ENCODE data around the gene NLRP13. TPM values are rescaled to one million over a fixed set of nuclear protein-coding genes. Genes with fewer than 3 reads are reported as not detected.

NLRP13 gene
- total and polyA plus RNA-seq, 2 experiments from 2014 or later, result not detected

DNA sequence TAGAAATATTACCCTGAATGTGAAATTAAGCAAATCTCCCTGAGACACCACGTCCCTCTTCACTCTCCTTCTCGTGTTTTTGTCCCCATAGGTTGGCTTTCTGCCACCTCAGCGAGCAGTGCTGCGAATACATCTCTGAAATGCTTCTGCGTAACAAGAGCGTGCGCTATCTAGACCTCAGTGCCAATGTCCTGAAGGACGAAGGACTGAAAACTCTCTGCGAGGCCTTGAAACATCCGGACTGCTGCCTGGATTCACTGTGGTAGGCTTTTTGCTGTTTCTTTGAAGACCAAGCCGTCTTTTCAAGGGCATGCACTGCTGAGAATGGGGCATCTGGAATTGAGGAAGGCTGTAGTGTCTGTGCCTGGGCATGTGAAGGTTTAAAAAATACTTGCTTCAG, 61.4 kb downstream of the NLRP13 start (continued):
- TF ChIP-seq, protein P1, sequence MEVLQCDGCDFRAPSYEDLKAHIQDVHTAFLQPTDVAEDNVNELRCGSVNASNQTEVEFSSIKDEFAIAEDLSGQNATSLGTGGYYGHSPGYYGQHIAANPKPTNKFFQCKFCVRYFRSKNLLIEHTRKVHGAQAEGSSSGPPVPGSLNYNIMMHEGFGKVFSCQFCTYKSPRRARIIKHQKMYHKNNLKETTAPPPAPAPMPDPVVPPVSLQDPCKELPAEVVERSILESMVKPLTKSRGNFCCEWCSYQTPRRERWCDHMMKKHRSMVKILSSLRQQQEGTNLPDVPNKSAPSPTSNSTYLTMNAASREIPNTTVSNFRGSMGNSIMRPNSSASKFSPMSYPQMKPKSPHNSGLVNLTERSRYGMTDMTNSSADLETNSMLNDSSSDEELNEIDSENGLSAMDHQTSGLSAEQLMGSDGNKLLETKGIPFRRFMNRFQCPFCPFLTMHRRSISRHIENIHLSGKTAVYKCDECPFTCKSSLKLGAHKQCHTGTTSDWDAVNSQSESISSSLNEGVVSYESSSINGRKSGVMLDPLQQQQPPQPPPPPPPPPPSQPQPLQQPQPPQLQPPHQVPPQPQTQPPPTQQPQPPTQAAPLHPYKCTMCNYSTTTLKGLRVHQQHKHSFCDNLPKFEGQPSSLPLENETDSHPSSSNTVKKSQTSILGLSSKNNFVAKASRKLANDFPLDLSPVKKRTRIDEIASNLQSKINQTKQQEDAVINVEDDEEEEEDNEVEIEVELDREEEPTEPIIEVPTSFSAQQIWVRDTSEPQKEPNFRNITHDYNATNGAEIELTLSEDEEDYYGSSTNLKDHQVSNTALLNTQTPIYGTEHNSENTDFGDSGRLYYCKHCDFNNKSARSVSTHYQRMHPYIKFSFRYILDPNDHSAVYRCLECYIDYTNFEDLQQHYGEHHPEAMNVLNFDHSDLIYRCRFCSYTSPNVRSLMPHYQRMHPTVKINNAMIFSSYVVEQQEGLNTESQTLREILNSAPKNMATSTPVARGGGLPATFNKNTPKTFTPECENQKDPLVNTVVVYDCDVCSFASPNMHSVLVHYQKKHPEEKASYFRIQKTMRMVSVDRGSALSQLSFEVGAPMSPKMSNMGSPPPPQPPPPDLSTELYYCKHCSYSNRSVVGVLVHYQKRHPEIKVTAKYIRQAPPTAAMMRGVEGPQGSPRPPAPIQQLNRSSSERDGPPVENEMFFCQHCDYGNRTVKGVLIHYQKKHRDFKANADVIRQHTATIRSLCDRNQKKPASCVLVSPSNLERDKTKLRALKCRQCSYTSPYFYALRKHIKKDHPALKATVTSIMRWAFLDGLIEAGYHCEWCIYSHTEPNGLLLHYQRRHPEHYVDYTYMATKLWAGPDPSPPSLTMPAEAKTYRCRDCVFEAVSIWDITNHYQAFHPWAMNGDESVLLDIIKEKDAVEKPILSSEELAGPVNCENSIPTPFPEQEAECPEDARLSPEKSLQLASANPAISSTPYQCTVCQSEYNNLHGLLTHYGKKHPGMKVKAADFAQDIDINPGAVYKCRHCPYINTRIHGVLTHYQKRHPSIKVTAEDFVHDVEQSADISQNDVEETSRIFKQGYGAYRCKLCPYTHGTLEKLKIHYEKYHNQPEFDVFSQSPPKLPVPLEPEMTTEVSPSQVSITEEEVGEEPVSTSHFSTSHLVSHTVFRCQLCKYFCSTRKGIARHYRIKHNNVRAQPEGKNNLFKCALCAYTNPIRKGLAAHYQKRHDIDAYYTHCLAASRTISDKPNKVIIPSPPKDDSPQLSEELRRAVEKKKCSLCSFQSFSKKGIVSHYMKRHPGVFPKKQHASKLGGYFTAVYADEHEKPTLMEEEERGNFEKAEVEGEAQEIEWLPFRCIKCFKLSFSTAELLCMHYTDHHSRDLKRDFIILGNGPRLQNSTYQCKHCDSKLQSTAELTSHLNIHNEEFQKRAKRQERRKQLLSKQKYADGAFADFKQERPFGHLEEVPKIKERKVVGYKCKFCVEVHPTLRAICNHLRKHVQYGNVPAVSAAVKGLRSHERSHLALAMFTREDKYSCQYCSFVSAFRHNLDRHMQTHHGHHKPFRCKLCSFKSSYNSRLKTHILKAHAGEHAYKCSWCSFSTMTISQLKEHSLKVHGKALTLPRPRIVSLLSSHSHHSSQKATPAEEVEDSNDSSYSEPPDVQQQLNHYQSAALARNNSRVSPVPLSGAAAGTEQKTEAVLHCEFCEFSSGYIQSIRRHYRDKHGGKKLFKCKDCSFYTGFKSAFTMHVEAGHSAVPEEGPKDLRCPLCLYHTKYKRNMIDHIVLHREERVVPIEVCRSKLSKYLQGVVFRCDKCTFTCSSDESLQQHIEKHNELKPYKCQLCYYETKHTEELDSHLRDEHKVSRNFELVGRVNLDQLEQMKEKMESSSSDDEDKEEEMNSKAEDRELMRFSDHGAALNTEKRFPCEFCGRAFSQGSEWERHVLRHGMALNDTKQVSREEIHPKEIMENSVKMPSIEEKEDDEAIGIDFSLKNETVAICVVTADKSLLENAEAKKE (CRISPR knock-in tag; IDR thresholded peaks at IDR 0.05), result no peak
- TF ChIP-seq JUNB (IDR thresholded peaks at IDR 0.05; ENCODE audit: unreplicated experiment), result no peak
- TF ChIP-seq, protein P2, sequence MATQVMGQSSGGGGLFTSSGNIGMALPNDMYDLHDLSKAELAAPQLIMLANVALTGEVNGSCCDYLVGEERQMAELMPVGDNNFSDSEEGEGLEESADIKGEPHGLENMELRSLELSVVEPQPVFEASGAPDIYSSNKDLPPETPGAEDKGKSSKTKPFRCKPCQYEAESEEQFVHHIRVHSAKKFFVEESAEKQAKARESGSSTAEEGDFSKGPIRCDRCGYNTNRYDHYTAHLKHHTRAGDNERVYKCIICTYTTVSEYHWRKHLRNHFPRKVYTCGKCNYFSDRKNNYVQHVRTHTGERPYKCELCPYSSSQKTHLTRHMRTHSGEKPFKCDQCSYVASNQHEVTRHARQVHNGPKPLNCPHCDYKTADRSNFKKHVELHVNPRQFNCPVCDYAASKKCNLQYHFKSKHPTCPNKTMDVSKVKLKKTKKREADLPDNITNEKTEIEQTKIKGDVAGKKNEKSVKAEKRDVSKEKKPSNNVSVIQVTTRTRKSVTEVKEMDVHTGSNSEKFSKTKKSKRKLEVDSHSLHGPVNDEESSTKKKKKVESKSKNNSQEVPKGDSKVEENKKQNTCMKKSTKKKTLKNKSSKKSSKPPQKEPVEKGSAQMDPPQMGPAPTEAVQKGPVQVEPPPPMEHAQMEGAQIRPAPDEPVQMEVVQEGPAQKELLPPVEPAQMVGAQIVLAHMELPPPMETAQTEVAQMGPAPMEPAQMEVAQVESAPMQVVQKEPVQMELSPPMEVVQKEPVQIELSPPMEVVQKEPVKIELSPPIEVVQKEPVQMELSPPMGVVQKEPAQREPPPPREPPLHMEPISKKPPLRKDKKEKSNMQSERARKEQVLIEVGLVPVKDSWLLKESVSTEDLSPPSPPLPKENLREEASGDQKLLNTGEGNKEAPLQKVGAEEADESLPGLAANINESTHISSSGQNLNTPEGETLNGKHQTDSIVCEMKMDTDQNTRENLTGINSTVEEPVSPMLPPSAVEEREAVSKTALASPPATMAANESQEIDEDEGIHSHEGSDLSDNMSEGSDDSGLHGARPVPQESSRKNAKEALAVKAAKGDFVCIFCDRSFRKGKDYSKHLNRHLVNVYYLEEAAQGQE (IDR thresholded peaks at IDR 0.05; ENCODE audit: unreplicated experiment), result no peak

DNA sequence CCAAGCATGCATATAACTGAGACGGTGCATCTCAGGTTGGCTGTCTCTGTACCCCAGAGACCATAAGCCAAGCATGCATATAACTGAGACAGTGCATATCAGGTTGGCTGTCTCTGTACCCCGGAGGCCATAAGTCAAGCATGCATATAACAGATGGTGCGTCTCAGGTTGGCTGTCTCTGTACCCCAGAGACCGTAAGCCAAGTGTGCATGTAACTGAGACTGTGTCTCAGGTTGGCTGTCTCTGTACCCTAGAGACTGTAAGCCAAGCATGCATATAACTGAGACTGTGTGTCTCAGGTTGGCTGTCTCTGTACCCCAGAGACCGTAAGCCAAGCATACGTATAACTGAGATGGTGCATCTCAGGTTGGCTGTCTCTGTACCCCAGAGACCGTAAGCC, 65.0 kb downstream of the NLRP13 start:
- no peaks in the 10 kb centered on the region for H3K4me1 Mint-ChIP-seq
- no peaks in the 10 kb centered on the region for H3F3A ChIP-seq (replicated peaks; ENCODE audit: low read depth)
- no peak overlapping the region for H3K27ac Mint-ChIP-seq
- H3K4me1 ChIP-seq (ENCODE audit: insufficient read depth), result no peaks in the 10 kb centered on the region
- no peaks in the 10 kb centered on the region for H3K9me2 ChIP-seq (ENCODE audit: insufficient read depth)
- H3K36me3 Mint-ChIP-seq (ENCODE audit: low read depth), result peaks cover 27% of the 10 kb centered on the region
- H3K27ac ChIP-seq (ENCODE audit: low read depth), result no peak overlapping the region
- H3K27me3 ChIP-seq (ENCODE audit: insufficient read depth), result no peaks in the 10 kb centered on the region
- no peak overlapping the region for H3K4me2 ChIP-seq
- no peaks in the 10 kb centered on the region for H4K20me1 ChIP-seq (replicated peaks; ENCODE audit: insufficient read depth)
- peaks cover 94% of the 10 kb centered on the region for H3K9me3 Mint-ChIP-seq
- H3K27me3 Mint-ChIP-seq (ENCODE audit: insufficient read depth, low read depth, poor library complexity), result no peaks in the 10 kb centered on the region
- H3K36me3 ChIP-seq (ENCODE audit: insufficient read depth), result no peaks in the 10 kb centered on the region; the same call in 1 of the 2 replicates
- no peak for DNase-seq (ENCODE audit: low spot score)
- H2AFZ ChIP-seq, result no peak overlapping the region
- no peak overlapping the region for H3K4me3 ChIP-seq
- no peak overlapping the region for H3K4me3 Mint-ChIP-seq
- no peaks in the 10 kb centered on the region for H3K79me2 ChIP-seq (replicated peaks; ENCODE audit: insufficient read depth)
- no peak for ATAC-seq
- TF ChIP-seq POLR2AphosphoS5 (IDR thresholded peaks at IDR 0.05; ENCODE audit: low read depth), result no peak
- no peak for TF ChIP-seq NANOG (IDR thresholded peaks at IDR 0.05; ENCODE audit: borderline replicate concordance)
- TF ChIP-seq, protein P3, sequence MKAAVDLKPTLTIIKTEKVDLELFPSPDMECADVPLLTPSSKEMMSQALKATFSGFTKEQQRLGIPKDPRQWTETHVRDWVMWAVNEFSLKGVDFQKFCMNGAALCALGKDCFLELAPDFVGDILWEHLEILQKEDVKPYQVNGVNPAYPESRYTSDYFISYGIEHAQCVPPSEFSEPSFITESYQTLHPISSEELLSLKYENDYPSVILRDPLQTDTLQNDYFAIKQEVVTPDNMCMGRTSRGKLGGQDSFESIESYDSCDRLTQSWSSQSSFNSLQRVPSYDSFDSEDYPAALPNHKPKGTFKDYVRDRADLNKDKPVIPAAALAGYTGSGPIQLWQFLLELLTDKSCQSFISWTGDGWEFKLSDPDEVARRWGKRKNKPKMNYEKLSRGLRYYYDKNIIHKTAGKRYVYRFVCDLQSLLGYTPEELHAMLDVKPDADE (IDR thresholded peaks at IDR 0.05), result no peak
